ENCODE measurements around the gene COLEC12.

COLEC12 gene

GRCh38 chr18:384897-385296, 115.6 kb downstream of the COLEC12 start:
- no peak for DNase-seq (ENCODE audit: low read depth)

- DNase-seq (ENCODE audit: low read depth), result no peak
Observed at GRCh38 chr18:383135-383534, 117.4 kb downstream of the COLEC12 start.

- no peak for DNase-seq (ENCODE audit: low read depth)
Observed at GRCh38 chr18:382423-382984, 118.0 kb downstream of the COLEC12 start.

- no peak for DNase-seq (ENCODE audit: low read depth)
Observed at GRCh38 chr18:379681-380330, 120.7 kb downstream of the COLEC12 start.

- no peak for DNase-seq (ENCODE audit: low read depth)
Observed at GRCh38 chr18:378079-378478, 122.4 kb downstream of the COLEC12 start.

GRCh38 chr18:377088-377487, 123.4 kb downstream of the COLEC12 start:
- no peak for DNase-seq (ENCODE audit: low read depth)

GRCh38 chr18:376311-376710, 124.2 kb downstream of the COLEC12 start:
- DNase-seq (ENCODE audit: low read depth), result no peak

GRCh38 chr18:374721-375168, 125.8 kb downstream of the COLEC12 start:
- DNase-seq (ENCODE audit: low read depth), result no peak

- no peak for DNase-seq (ENCODE audit: low read depth)
Observed at GRCh38 chr18:373780-374179, 126.7 kb downstream of the COLEC12 start.

GRCh38 chr18:371609-371982, 128.9 kb downstream of the COLEC12 start:
- DNase-seq (ENCODE audit: low read depth), result no peak

GRCh38 chr18:370751-371608, 129.5 kb downstream of the COLEC12 start:
- DNase-seq (ENCODE audit: low read depth), result no peak

GRCh38 chr18:369224-370015, 131.1 kb downstream of the COLEC12 start:
- no peak for DNase-seq (ENCODE audit: low read depth)

GRCh38 chr18:366466-367061, 133.9 kb downstream of the COLEC12 start:
- no peak for DNase-seq (ENCODE audit: low read depth)

GRCh38 chr18:365651-366050, 134.8 kb downstream of the COLEC12 start:
- DNase-seq (ENCODE audit: low read depth), result no peak

GRCh38 chr18:364256-364826, 136.2 kb downstream of the COLEC12 start:
- DNase-seq (ENCODE audit: low read depth), result no peak

GRCh38 chr18:363301-364085, 137.0 kb downstream of the COLEC12 start:
- no peak for DNase-seq (ENCODE audit: low read depth)

GRCh38 chr18:362311-363290, 137.9 kb downstream of the COLEC12 start:
- DNase-seq (ENCODE audit: low read depth), result no peak

- DNase-seq (ENCODE audit: low read depth), result no peak
Observed at GRCh38 chr18:361941-362310, 138.6 kb downstream of the COLEC12 start.

- DNase-seq (ENCODE audit: low read depth), result no peak
Observed at GRCh38 chr18:361100-361732, 139.3 kb downstream of the COLEC12 start.

Measured in stimulated activated CD8-positive, alpha-beta memory T cell treated with anti-CD3 and anti-CD28 coated beads, Interleukin-4, amount 100 ng/mL, for 24 hours (primary cell).